ENCODE data around the gene NCOA6.

DNA sequence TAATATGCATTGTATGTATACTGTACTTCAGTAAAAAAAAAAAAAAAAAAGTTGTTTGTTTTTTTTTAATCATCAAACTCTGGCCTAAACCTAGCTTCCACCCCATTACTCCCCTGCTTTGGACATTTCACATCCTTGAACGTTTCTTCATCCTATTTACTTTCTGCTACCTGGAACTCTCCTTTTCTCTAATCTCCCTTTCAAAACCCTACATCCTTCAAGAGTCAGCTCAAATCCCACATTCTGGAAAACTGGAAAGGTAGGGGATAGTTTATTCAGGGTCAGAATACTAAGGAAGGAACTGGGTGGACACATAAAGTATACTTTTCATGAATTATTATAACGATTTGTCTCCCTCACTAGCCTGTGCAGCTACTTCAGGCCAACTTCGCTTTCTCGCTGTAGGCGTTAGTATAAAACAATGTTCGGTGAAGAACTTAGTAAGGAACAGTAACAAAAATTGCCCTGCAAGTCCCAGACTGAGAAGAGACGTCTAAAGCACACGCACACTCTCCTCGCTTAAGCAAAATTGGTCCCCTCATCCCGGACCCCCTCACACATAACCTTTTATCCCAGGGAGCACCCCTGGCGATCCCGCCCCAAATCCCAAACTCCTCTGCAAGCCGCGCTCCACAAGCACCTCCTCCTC is 149.3 kb downstream of the NCOA6 start:
- TF ChIP-seq CTCF (conservative IDR thresholded peaks at IDR 0.05) (no peak), EZH2 (IDR thresholded peaks at IDR 0.05; ENCODE audit: low read depth) (no peak)

Measured in PC-9 (cell line).